Duodenal mucosa (tissue), 2 donors: ENCODE data around the gene PPARA.
"Not testable (repeated sequence)": the region's sequence is repeated elsewhere in the genome, so short reads cannot be mapped to it uniquely, and the experiment has no call there.

Experiments used
- H3K27ac ChIP-seq: one replicate; pipeline ENCODE4 v1.7.0; 2013; ENCODE audit warnings: low read depth, low read length
- H3K27me3 ChIP-seq, 2 donors: one replicate each; pipeline ENCODE4 v1.7.0; 2013; ENCODE audit warnings: low read length in 2 of 2, control low read depth in 1 of 2; ENCODE audit not compliant: insufficient read depth in 2 of 2, control insufficient read depth in 1 of 2
- H3K36me3 ChIP-seq, 2 donors: one replicate each; pipeline ENCODE4 v1.7.0; 2013; ENCODE audit warnings: low read length in 2 of 2, control low read depth in 1 of 2; ENCODE audit not compliant: insufficient read depth in 2 of 2, control insufficient read depth in 1 of 2
- H3K4me1 ChIP-seq, 2 donors: one replicate each; pipeline ENCODE4 v1.7.0; 2013; ENCODE audit warnings: low read length in 2 of 2, control low read depth in 1 of 2; ENCODE audit not compliant: insufficient read depth in 2 of 2, control insufficient read depth in 1 of 2
- H3K4me3 ChIP-seq, 2 donors: one replicate each; pipeline ENCODE4 v1.7.0; 2013; ENCODE audit warnings: low read length in 2 of 2, low read depth in 1 of 2
- H3K9ac ChIP-seq, 2 donors: one replicate each; pipeline ENCODE4 v1.7.0; 2013; ENCODE audit warnings: low read length in 2 of 2, low read depth in 1 of 2
- H3K9me3 ChIP-seq, 2 donors: one replicate each; pipeline ENCODE4 v1.7.0; 2013; ENCODE audit warnings: low read length in 2 of 2, control low read depth in 1 of 2; ENCODE audit not compliant: control insufficient read depth in 1 of 2

Gene PPARA

DNA sequence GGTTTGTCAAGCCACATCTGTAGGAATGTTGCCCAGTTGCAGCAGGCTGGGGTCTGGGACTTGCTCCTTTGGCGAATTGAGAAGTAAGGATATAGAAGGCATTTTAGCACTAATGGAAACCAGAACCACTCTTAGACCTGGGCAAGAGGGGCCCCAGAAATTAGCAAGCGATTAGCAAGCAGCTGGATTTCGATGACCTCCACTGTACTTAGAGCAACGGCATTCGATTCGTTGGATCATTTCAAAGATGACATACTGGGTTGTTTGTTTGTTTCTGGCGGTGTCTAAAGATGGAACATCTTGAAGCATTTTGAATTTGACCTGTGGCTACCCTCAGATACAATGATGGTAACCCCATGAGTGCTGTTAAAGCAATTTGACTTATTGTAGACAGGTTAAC, 100.9 kb downstream of the PPARA start:
- no peaks in the 10 kb centered on the region for H3K27me3 ChIP-seq
- peaks cover 0 to 4% of the 10 kb centered on the region in 2 donors for H3K36me3 ChIP-seq
- H3K9me3 ChIP-seq, result no peaks in the 10 kb centered on the region
- peak overlapping the region; percentile 87 to 93 for H3K9ac ChIP-seq
- H3K27ac ChIP-seq, result no peak overlapping the region
- H3K4me1 ChIP-seq, result peaks cover 10 to 11% of the 10 kb centered on the region in 2 donors
- H3K4me3 ChIP-seq, result peak overlapping the region; percentile 81 to 91

DNA sequence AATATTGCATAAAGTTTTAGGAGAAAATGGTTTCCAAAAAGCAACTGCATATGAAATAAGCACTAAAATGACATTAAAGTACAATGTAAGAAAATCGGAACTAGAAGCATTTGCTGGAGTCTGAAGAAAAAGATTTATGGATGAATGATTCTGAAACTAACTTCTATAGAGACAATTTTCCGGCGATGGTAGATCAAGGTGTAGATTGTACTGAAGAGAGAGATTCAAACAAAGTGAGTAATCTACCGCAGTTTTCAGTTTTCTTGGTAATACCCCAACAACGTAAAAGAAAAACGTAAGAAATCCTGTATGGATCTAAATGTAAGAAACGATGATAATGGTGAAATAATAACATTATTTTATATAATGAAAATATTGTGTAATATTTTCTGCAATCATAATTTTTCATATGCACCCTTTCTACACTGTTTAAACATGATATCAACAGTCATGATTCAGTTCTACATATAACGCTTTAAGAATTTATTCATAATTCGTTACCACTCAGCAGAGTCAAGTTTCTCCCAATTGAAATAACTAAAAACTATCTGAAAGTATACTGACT, 101.6 kb downstream of the PPARA start:
- no peak overlapping the region for H3K4me3 ChIP-seq
- H3K27me3 ChIP-seq, result no peaks in the 10 kb centered on the region
- H3K4me1 ChIP-seq, result peaks cover 10 to 11% of the 10 kb centered on the region in 2 donors
- no peak overlapping the region for H3K27ac ChIP-seq
- H3K9ac ChIP-seq, result no peak overlapping the region
- H3K36me3 ChIP-seq, result peaks cover 0 to 3% of the 10 kb centered on the region in 2 donors
- no peaks in the 10 kb centered on the region for H3K9me3 ChIP-seq

- Histone ChIP-seq H3K4me3 (no peak overlapping the region), H3K4me1 (peaks cover under 1 to 2% of the 10 kb centered on the region in 2 donors), H3K27ac (no peak overlapping the region), H3K27me3 (no peaks in the 10 kb centered on the region), H3K9me3 (no peaks in the 10 kb centered on the region), H3K36me3 (no peaks in the 10 kb centered on the region), H3K9ac (no peak overlapping the region)
Measured at GRCh38 chr22:46256358-46256958, 106.1 kb downstream of the PPARA start.

- Histone ChIP-seq H3K9ac (no peak overlapping the region), H3K4me1 (peaks cover 4 to 5% of the 10 kb centered on the region in 2 donors), H3K9me3 (no peaks in the 10 kb centered on the region), H3K27me3 (no peaks in the 10 kb centered on the region), H3K36me3 (no peaks in the 10 kb centered on the region), H3K4me3 (no peak overlapping the region), H3K27ac (no peak overlapping the region)
Measured at GRCh38 chr22:46259374-46259773, 109.0 kb downstream of the PPARA start.

- Histone ChIP-seq H3K4me1 (peaks cover 4 to 8% of the 10 kb centered on the region in 2 donors), H3K9me3 (no peaks in the 10 kb centered on the region), H3K27ac (no peak overlapping the region), H3K4me3 (no peak overlapping the region), H3K27me3 (no peaks in the 10 kb centered on the region), H3K36me3 (no peaks in the 10 kb centered on the region), H3K9ac (no peak overlapping the region)
Measured at GRCh38 chr22:46260038-46260437, 109.7 kb downstream of the PPARA start.

DNA sequence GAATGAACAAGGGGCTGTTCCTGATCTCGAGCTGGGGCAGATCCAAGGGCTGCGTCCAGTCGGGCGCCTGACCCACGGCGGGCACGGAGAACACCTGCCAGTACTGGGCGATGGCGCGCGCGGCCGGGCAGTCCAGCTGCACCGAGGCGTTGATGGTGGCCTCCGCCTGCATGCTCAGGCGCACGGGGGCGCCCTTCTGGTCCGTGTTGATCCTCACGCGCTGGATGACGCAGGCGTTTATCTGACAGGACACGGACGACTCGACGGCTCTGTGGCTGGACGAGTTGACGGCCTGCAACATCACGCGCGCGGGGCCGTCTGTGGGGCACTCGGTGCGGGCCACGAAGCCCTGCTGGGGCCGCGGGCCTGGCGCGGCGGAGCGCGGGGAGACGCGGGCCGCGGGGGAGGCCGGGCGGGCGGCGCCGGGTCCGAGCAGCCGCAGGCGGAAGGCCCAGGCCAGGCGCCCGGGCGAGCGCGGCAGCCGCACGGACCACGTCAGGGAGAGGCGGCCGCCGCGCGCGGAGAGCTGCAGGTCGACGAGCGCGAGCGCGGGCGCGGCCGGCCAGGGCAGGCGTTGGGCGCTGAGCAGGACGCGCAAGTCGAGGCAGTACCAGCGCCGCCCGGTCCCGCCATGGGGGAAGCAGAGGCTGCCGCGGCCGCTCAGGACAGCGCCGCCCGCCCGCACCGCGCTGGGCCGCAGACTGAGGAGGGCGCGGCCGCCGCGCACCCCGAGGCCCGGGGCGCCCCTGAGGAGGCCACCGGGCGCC, 112.3 kb downstream of the PPARA start:
- peaks cover 4 to 10% of the 10 kb centered on the region in 2 donors for H3K4me1 ChIP-seq
- H3K27me3 ChIP-seq, result no peaks in the 10 kb centered on the region
- H3K36me3 ChIP-seq, result no peaks in the 10 kb centered on the region
- H3K9ac ChIP-seq, result no peak overlapping the region
- no peak overlapping the region for H3K27ac ChIP-seq
- H3K4me3 ChIP-seq, result no peak overlapping the region
- no peaks in the 10 kb centered on the region for H3K9me3 ChIP-seq

DNA sequence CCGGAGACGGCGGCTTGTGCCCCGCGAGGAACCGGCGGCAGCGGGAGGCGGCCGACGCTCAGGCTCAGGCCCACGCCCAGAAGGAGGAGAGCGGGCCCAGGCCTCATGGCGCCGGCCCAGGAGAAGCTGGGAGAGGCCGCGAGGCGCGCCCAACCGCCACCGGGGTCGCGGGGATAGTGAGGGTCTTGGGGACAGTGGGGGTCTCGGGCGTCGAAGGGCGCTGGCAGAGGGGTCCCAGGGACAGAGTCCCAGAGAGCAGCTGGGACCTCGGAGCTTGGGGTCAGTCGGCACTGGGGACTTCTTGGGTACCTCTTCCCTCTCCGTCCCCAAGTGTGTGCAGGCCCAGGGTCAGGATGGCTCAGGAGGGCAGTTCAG, 112.9 kb downstream of the PPARA start, which contains the start of gene PKDREJ:
Gene PKDREJ (minus strand): TSS at position 128 of the 375 bp plus-strand sequence. CDS start 21 bp downstream, at position 107.
- Histone ChIP-seq H3K27ac (no peak within 1 kb of the TSS), H3K4me1 (peaks cover 4 to 10% of the 10 kb centered on the region in 2 donors), H3K27me3 (no peaks in the 10 kb centered on the region), H3K9ac (no peak within 1 kb of the TSS), H3K4me3 (no peak within 1 kb of the TSS), H3K9me3 (no peaks in the 10 kb centered on the region), H3K36me3 (no peaks in the 10 kb centered on the region)

- not testable (repeated sequence) for H3K9me3 ChIP-seq, H3K36me3 ChIP-seq, H3K27ac ChIP-seq, H3K9ac ChIP-seq, H3K4me3 ChIP-seq, H3K27me3 ChIP-seq
- H3K4me1 ChIP-seq, result peaks cover 10 to 15% of the 10 kb centered on the region in 2 donors
Measured at GRCh38 chr22:46264520-46264919, 114.2 kb downstream of the PPARA start.

- H3K9me3 ChIP-seq, H3K36me3 ChIP-seq, H3K27ac ChIP-seq, H3K27me3 ChIP-seq, H3K9ac ChIP-seq, H3K4me3 ChIP-seq: not testable (repeated sequence)
- H3K4me1 ChIP-seq, result peaks cover 17 to 23% of the 10 kb centered on the region in 2 donors
Measured at GRCh38 chr22:46265627-46266026, 115.3 kb downstream of the PPARA start.
